Mesenchymal stem cell (in vitro differentiated cells and primary cell): ENCODE results near the gene SAMD4A.
A peak's percentile ranks its signal among the peaks of the same experiment; 100 is the strongest.

Source experiments
- DNase-seq: peaks from one replicate; pipeline ENCODE4 v3.0.0-alpha.2; 2013
- H2AFZ ChIP-seq: one replicate; pipeline ENCODE4 v1.6.1; 2013; ENCODE audit warnings: low read depth, mild to moderate bottlenecking, control low read depth, inconsistent platforms, low read length, moderate library complexity
- H2AK5ac ChIP-seq: 2 replicates; pipeline ENCODE4 v1.6.1; 2013; ENCODE audit warnings: low read length, moderate library complexity, mild to moderate bottlenecking, inconsistent platforms; ENCODE audit not compliant: severe bottlenecking
- H2BK120ac ChIP-seq: one replicate; pipeline ENCODE4 v1.6.1; 2013; ENCODE audit warnings: low read depth, mild to moderate bottlenecking, inconsistent platforms, low read length, moderate library complexity
- H2BK12ac ChIP-seq, 2 experiments: one replicate each; pipeline ENCODE4 v1.6.1; 2013; ENCODE audit warnings: inconsistent platforms in 2 of 2, low read length in 2 of 2, mild to moderate bottlenecking in 2 of 2, moderate library complexity in 2 of 2, control low read depth in 1 of 2
- H2BK15ac ChIP-seq: one replicate; pipeline ENCODE4 v1.6.1; 2013; ENCODE audit warnings: mild to moderate bottlenecking, low read depth, inconsistent platforms; ENCODE audit not compliant: poor library complexity, severe bottlenecking
- H2BK5ac ChIP-seq: 2 replicates; pipeline ENCODE4 v1.6.1; 2013; ENCODE audit warnings: low read depth, mild to moderate bottlenecking, low read length, control low read depth, inconsistent platforms; ENCODE audit not compliant: poor library complexity, severe bottlenecking
- H3K14ac ChIP-seq, 2 experiments: one replicate each; pipeline ENCODE4 v1.6.1; 2013; ENCODE audit warnings: inconsistent platforms in 2 of 2, low read length in 2 of 2, control low read depth in 1 of 2, mild to moderate bottlenecking in 1 of 2, moderate library complexity in 1 of 2
- H3K18ac ChIP-seq, 2 experiments: one replicate each; pipeline ENCODE4 v1.6.1; 2013; ENCODE audit warnings: inconsistent platforms in 2 of 2, low read length in 2 of 2, control low read depth in 1 of 2, low read depth in 1 of 2, mild to moderate bottlenecking in 1 of 2
- H3K23ac ChIP-seq, 2 experiments: one replicate each; pipeline ENCODE4 v1.6.1; 2013; ENCODE audit warnings: inconsistent platforms in 2 of 2, low read length in 2 of 2, mild to moderate bottlenecking in 2 of 2, moderate library complexity in 2 of 2, control low read depth in 1 of 2
- H3K27ac ChIP-seq: 2 replicates; pipeline ENCODE4 v1.5.1; 2013; ENCODE audit warnings: mild to moderate bottlenecking, moderate library complexity, low read length, control low read depth, inconsistent platforms; ENCODE audit not compliant: poor library complexity, severe bottlenecking
- H3K27me3 ChIP-seq, 2 experiments: 2 replicates each; pipeline versions ENCODE4 v1.6.1 to v1.7.0; 2013; ENCODE audit warnings: low read length in 2 of 2, mild to moderate bottlenecking in 2 of 2, moderate library complexity in 2 of 2, control low read depth in 1 of 2, inconsistent platforms in 1 of 2; ENCODE audit not compliant: control insufficient read depth in 1 of 2, insufficient read depth in 1 of 2
- H3K36me3 ChIP-seq, 2 experiments: 2 replicates each; pipeline versions ENCODE4 v1.6.1 to v1.7.0; 2013; ENCODE audit warnings: low read length in 2 of 2, control low read depth in 1 of 2, inconsistent platforms in 1 of 2, low read depth in 1 of 2, mild to moderate bottlenecking in 1 of 2; ENCODE audit not compliant: insufficient read depth in 2 of 2, control insufficient read depth in 1 of 2
- H3K4ac ChIP-seq, 2 experiments: one replicate each; pipeline ENCODE4 v1.6.1; 2013; ENCODE audit warnings: inconsistent platforms in 2 of 2, low read length in 2 of 2, mild to moderate bottlenecking in 2 of 2, moderate library complexity in 2 of 2, control low read depth in 1 of 2, low read depth in 1 of 2
- H3K4me1 ChIP-seq: 2 replicates; pipeline ENCODE4 v1.6.1; 2013; ENCODE audit warnings: low read depth, low read length, control low read depth; ENCODE audit not compliant: control insufficient read depth, insufficient read depth
- H3K4me2 ChIP-seq: 2 replicates; pipeline ENCODE4 v1.6.1; 2013; ENCODE audit warnings: low read length, mild to moderate bottlenecking, inconsistent platforms; ENCODE audit not compliant: poor library complexity, severe bottlenecking
- H3K4me3 ChIP-seq, 2 experiments: 2 replicates each; pipeline versions ENCODE4 v1.5.1 to v1.7.0; 2013; ENCODE audit warnings: low read length in 2 of 2, mild to moderate bottlenecking in 2 of 2, control low read depth in 1 of 2, low read depth in 1 of 2; ENCODE audit not compliant: insufficient read depth in 1 of 2
- H3K79me1 ChIP-seq: replicated peaks from 2 replicates; pipeline ENCODE4 v1.6.1; 2013; ENCODE audit warnings: mild to moderate bottlenecking, control low read depth, low read length, inconsistent platforms; ENCODE audit not compliant: poor library complexity, severe bottlenecking
- H3K9ac ChIP-seq: 2 replicates; pipeline ENCODE4 v1.7.0; 2013; ENCODE audit warnings: mild to moderate bottlenecking, low read length, moderate library complexity
- H3K9me3 ChIP-seq: 2 replicates; pipeline ENCODE4 v1.7.0; 2013; ENCODE audit warnings: mild to moderate bottlenecking, low read length; ENCODE audit not compliant: control insufficient read depth
- H4K8ac ChIP-seq: one replicate; pipeline ENCODE4 v1.6.1; 2013; ENCODE audit warnings: inconsistent platforms, mild to moderate bottlenecking, low read length, moderate library complexity
- H4K91ac ChIP-seq: one replicate; pipeline ENCODE4 v1.6.1; 2013; ENCODE audit warnings: mild to moderate bottlenecking, low read length, inconsistent platforms
- WGBS: methylation state at CpG from one replicate; pipeline ENCODE4 v1.1.7; 2013; ENCODE audit warnings: mixed read lengths; 5-methylcytosine and 5-hydroxymethylcytosine counted together

The SAMD4A gene

GRCh38 chr14:54792288-54792687 is 225.4 kb downstream of the SAMD4A start:
- no peak overlapping the region for H3K4me2 ChIP-seq
- H3K9ac ChIP-seq, result no peak overlapping the region
- H4K8ac ChIP-seq, result no peak overlapping the region
- no peak overlapping the region for H2BK5ac ChIP-seq
- H3K27ac ChIP-seq, result no peak overlapping the region
- H3K36me3 ChIP-seq, result peaks cover 38 to 55% of the 10 kb centered on the region in 2 experiments
- WGBS, result 90% methylated on average over 6 of the region's 6 CpGs
- H4K91ac ChIP-seq, result no peak overlapping the region
- H2BK15ac ChIP-seq, result peak overlapping the region; percentile 21
- peaks cover 13% of the 10 kb centered on the region for H3K9me3 ChIP-seq
- no peak overlapping the region for H2BK120ac ChIP-seq
- no peak overlapping the region for H3K4ac ChIP-seq
- H3K79me1 ChIP-seq, result peaks cover 2% of the 10 kb centered on the region
- H2AK5ac ChIP-seq, result no peak overlapping the region
- H3K4me1 ChIP-seq, result peaks cover 2% of the 10 kb centered on the region
- H2BK12ac ChIP-seq, result no peak overlapping the region
- no peak overlapping the region for H3K4me3 ChIP-seq
- no peak overlapping the region for H3K14ac ChIP-seq
- no peak overlapping the region for H2AFZ ChIP-seq
- DNase-seq, result no peak
- H3K23ac ChIP-seq, result no peak overlapping the region
- no peaks in the 10 kb centered on the region for H3K27me3 ChIP-seq
- no peak overlapping the region for H3K18ac ChIP-seq

- no peaks in the 10 kb centered on the region for H3K27me3 ChIP-seq
- H2BK5ac ChIP-seq, result no peak overlapping the region
- no peak overlapping the region for H3K27ac ChIP-seq
- H3K23ac ChIP-seq, result no peak overlapping the region
- no peak overlapping the region for H3K18ac ChIP-seq
- peaks cover 19 to 37% of the 10 kb centered on the region in 2 experiments for H3K36me3 ChIP-seq
- no peak overlapping the region for H3K9ac ChIP-seq
- no peak overlapping the region for H3K4me3 ChIP-seq
- H4K8ac ChIP-seq, result no peak overlapping the region
- H3K79me1 ChIP-seq, result no peaks in the 10 kb centered on the region
- no peak overlapping the region for H2AFZ ChIP-seq
- no peak overlapping the region for H2BK15ac ChIP-seq
- no peak overlapping the region for H2BK12ac ChIP-seq
- H3K4ac ChIP-seq, result no peak overlapping the region
- DNase-seq, result no peak
- no peak overlapping the region for H3K14ac ChIP-seq
- 100% methylated on average over 1 of the region's 1 CpG for WGBS
- H2BK120ac ChIP-seq, result no peak overlapping the region
- H3K4me2 ChIP-seq, result no peak overlapping the region
- H3K4me1 ChIP-seq, result peaks cover 2% of the 10 kb centered on the region
- H4K91ac ChIP-seq, result no peak overlapping the region
- peaks cover 13% of the 10 kb centered on the region for H3K9me3 ChIP-seq
- no peak overlapping the region for H2AK5ac ChIP-seq
Observed at GRCh38 chr14:54794159-54794558, 227.2 kb downstream of the SAMD4A start.

- Histone ChIP-seq H2BK120ac (no peak overlapping the region), H2BK12ac (no peak overlapping the region), H3K14ac (peak overlapping the region in 1 of 2 experiments; percentile 1), H3K4me1 (peaks cover 2% of the 10 kb centered on the region), H3K4ac (no peak overlapping the region), H3K4me3 (no peak overlapping the region), H3K9me3 (peaks cover 13% of the 10 kb centered on the region), H3K9ac (no peak overlapping the region), H3K23ac (no peak overlapping the region), H3K18ac (no peak overlapping the region), H4K91ac (no peak overlapping the region), H4K8ac (no peak overlapping the region), H3K79me1 (no peaks in the 10 kb centered on the region), H3K36me3 (peaks cover 15 to 31% of the 10 kb centered on the region in 2 experiments), H2AK5ac (no peak overlapping the region), H3K27me3 (no peaks in the 10 kb centered on the region), H3K27ac (no peak overlapping the region), H2BK15ac (no peak overlapping the region), H2AFZ (no peak overlapping the region), H2BK5ac (no peak overlapping the region), H3K4me2 (no peak overlapping the region)
- no peak for DNase-seq
- WGBS, result 98% methylated on average over 3 of the region's 3 CpGs
Observed at GRCh38 chr14:54794796-54795195, 227.9 kb downstream of the SAMD4A start.

- H2BK15ac ChIP-seq, result no peak overlapping the region
- H3K4ac ChIP-seq, result no peak overlapping the region
- no peak overlapping the region for H3K9ac ChIP-seq
- H3K27ac ChIP-seq, result no peak overlapping the region
- H3K79me1 ChIP-seq, result no peaks in the 10 kb centered on the region
- H3K36me3 ChIP-seq, result peaks cover 9 to 14% of the 10 kb centered on the region in 2 experiments
- peak; percentile 52 for DNase-seq
- H3K18ac ChIP-seq, result no peak overlapping the region
- H2BK120ac ChIP-seq, result no peak overlapping the region
- peaks cover 2% of the 10 kb centered on the region for H3K4me1 ChIP-seq
- H3K4me3 ChIP-seq, result no peak overlapping the region
- H2BK12ac ChIP-seq, result no peak overlapping the region
- no peak overlapping the region for H4K91ac ChIP-seq
- no peak overlapping the region for H3K14ac ChIP-seq
- no peak overlapping the region for H2AK5ac ChIP-seq
- H4K8ac ChIP-seq, result no peak overlapping the region
- no peak overlapping the region for H3K23ac ChIP-seq
- peaks cover 13% of the 10 kb centered on the region for H3K9me3 ChIP-seq
- H2BK5ac ChIP-seq, result no peak overlapping the region
- no peak overlapping the region for H3K4me2 ChIP-seq
- H3K27me3 ChIP-seq, result no peaks in the 10 kb centered on the region
- no peak overlapping the region for H2AFZ ChIP-seq
Observed at GRCh38 chr14:54796961-54797360, 230.0 kb downstream of the SAMD4A start.
